Ishikawa (cell line): Measurements from ENCODE around the gene CCNK.

ENCODE experiments used
- CEBPB ChIP-seq: IDR thresholded peaks from 2 replicates; pipeline ENCODE4 v1.6.1; 2012
- CREB1 ChIP-seq: IDR thresholded peaks from 2 replicates; pipeline ENCODE4 v1.6.1; 2012; ENCODE audit warnings: low read depth
- EP300 ChIP-seq: IDR thresholded peaks from 2 replicates; pipeline ENCODE4 v1.6.1; 2012; ENCODE audit warnings: borderline replicate concordance
- FOXM1 ChIP-seq: IDR thresholded peaks from 2 replicates; pipeline ENCODE4 v1.6.1; 2012; ENCODE audit warnings: low read depth, borderline replicate concordance
- RAD21 ChIP-seq: IDR thresholded peaks from 2 replicates; pipeline ENCODE4 v1.6.1; 2012; ENCODE audit warnings: low read depth
- REST ChIP-seq: IDR thresholded peaks from 2 replicates; pipeline ENCODE4 v1.6.1; 2012; ENCODE audit warnings: low read depth, mild to moderate bottlenecking
- TAF1 ChIP-seq: IDR thresholded peaks from 2 replicates; pipeline ENCODE4 v1.6.1; 2012; ENCODE audit warnings: low read depth, mild to moderate bottlenecking
- TCF12 ChIP-seq: IDR thresholded peaks from 2 replicates; pipeline ENCODE4 v1.6.1; 2012; ENCODE audit warnings: low read depth
- TEAD4 ChIP-seq: IDR thresholded peaks from 2 replicates; pipeline ENCODE4 v1.6.1; 2012
- YY1 ChIP-seq: IDR thresholded peaks from 2 replicates; pipeline ENCODE4 v1.6.1; 2012; ENCODE audit warnings: low read depth
- ZBTB7A ChIP-seq: IDR thresholded peaks from 2 replicates; pipeline ENCODE4 v1.6.1; 2012; ENCODE audit warnings: low read depth
- TF ChIP-seq, protein P1 (sequence below): IDR thresholded peaks from 2 replicates; pipeline ENCODE4 v1.6.1; 2012
- TF ChIP-seq, protein P2 (sequence below): IDR thresholded peaks from 2 replicates; pipeline ENCODE4 v1.6.1; 2012

DNA sequence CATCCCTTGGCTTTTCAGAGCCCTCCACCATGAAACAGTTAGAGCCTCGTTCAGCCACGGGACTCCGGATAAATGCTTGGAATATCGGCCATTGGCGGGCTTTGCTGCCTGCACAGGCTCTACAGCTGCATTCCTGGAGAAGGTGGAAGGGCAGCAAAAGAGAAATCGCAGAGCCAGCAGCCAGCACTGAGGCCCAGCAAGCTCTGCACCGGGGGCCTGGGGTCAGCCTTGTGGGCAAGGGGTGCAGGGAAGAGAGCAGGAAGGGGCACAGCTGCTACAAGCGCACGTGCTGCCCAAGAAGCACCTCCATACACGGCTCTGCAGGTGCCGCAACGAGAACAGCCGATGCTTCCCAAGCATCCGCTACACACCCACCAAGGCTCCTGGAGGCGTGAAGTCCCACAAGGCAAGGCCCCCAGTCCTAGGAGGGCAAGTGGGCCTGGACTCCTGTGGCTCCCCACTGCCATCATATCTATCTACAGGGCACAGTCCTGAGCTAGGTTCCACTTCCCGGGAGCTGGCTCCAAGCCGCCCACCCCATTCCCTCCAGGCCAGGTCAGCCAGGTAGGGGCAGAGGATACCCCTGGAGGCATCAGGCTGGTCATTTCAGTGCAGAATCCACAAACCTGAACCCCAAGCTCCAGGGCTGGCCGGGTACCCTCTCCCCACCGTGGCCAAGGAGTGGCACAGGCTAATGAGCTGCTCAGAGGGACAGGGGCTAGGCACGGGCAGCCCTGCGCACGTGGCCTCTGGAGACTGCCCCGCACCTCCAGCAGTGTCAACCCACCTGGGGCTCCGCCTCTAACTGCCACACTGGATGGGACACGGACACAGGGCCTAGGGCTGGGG lies 40.2 kb downstream of the CCNK start:
- TF ChIP-seq, protein P1, sequence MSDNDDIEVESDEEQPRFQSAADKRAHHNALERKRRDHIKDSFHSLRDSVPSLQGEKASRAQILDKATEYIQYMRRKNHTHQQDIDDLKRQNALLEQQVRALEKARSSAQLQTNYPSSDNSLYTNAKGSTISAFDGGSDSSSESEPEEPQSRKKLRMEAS: no peak
- TF ChIP-seq CEBPB (no peak), EP300 (no peak), FOXM1 (no peak), REST (no peak), RAD21 (no peak), TCF12 (no peak), TAF1 (no peak), YY1 (no peak), CREB1 (no peak), ZBTB7A (no peak), TEAD4 (no peak)
- TF ChIP-seq, protein P2, sequence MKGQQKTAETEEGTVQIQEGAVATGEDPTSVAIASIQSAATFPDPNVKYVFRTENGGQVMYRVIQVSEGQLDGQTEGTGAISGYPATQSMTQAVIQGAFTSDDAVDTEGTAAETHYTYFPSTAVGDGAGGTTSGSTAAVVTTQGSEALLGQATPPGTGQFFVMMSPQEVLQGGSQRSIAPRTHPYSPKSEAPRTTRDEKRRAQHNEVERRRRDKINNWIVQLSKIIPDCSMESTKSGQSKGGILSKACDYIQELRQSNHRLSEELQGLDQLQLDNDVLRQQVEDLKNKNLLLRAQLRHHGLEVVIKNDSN: no peak
